Posterior cingulate gyrus (tissue), 11 donors: ENCODE measurements around the gene ABCC1.
"Not testable (repeated sequence)": the region's sequence is repeated elsewhere in the genome, so short reads cannot be mapped to it uniquely, and the experiment has no call there.

Source experiments
- DNase-seq, 10 donors: peaks; one replicate each; pipeline versions ENCODE4 v3.0.0 to v3.0.0-alpha.2; 2020 to 2021; ENCODE audit warnings: mixed read lengths in 3 of 10
- intact Hi-C: fragments of 100-400 bp; cut with DNase I; formaldehyde crosslinking; loops from one replicate; pipeline ENCODE4 v1.15.1; 2023

The ABCC1 gene

DNA sequence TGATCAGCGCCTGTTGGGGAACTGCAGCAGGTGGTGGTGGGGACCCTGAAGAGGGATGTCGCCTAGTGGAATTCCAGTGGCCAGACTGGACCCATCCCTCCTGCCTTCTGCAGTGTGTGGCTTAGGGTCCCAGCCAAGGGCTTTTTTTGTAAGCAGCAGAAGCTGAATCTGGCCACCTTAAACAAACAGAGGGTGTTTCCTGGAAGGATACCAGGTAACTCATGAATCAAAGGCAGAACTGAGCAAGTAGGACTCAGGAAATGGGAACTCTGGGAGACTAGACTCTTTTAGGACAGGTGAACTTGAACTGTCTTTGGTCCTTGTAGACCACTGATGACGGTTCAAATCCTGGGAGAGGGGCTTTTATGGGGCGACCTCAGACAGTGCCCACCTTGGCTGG, 149.9 kb downstream of the ABCC1 start:
- intact Hi-C loops, result no loop called here

DNA sequence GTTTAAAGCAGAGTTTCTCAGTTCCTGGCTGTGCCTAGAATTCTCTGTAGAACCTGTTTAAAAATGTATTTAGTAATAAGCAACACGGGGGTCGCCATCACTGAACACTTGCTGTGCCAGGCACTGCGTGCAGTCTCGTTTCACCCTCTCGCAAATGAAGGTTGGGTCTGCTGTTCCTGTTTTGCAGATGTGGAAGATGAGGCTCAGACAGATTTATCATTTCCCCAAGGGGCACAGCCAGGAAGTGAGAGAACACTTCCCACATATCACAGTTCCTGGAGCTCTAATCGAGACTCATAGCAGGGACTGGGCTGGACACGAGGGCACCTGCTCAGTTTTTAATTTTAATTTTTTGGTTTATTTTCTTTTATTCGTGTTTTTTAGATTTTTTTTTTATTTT, 151.2 kb downstream of the ABCC1 start:
- intact Hi-C loops, result no loop called here
- DNase-seq, result no peak

More for the DNA sequence above, 149.9 kb downstream of the ABCC1 start:
- DNase-seq, result no peak

DNA sequence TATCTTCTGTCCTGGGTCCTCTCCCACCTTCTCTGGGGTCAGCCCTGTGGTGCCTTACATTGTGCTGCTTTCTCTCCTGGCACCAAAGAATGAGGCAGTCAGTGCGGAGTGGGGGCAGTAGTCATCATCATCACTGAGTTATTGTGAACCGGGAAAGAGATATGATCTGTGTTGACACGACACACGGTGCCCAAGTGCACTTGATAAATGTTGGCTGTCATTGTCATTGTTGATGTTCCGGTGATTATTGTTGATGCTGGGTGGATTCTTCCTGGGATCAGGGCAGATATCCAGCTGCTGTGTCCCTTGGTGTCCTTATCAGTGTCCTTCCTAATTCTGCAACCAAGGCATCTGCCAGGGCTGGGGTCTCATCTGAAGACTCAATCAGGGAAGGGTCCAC, 152.2 kb downstream of the ABCC1 start:
- intact Hi-C loops, result no loop called here
- no peak for DNase-seq

DNA sequence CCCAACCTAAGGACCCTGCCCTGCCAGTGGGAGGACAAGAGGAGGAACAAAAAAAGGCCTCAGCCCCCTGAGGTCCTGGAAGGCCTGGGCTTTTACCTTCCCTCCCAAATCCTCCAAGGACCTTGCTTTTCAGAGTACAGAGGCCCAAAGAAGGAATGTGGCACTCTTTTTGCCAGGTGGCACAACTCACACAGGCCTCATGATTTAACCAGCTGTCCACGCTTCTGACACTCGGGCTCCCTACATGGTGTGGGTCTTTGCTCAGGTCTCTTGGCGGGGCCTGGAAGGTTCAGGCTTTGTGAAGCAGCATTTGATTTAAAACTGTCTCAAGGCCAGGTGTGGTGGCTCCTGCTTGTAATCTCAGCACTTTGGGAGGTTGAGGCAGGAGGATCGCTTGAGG, 153.3 kb downstream of the ABCC1 start:
- DNase-seq, result no peak
- intact Hi-C loops, result no loop called here

DNA sequence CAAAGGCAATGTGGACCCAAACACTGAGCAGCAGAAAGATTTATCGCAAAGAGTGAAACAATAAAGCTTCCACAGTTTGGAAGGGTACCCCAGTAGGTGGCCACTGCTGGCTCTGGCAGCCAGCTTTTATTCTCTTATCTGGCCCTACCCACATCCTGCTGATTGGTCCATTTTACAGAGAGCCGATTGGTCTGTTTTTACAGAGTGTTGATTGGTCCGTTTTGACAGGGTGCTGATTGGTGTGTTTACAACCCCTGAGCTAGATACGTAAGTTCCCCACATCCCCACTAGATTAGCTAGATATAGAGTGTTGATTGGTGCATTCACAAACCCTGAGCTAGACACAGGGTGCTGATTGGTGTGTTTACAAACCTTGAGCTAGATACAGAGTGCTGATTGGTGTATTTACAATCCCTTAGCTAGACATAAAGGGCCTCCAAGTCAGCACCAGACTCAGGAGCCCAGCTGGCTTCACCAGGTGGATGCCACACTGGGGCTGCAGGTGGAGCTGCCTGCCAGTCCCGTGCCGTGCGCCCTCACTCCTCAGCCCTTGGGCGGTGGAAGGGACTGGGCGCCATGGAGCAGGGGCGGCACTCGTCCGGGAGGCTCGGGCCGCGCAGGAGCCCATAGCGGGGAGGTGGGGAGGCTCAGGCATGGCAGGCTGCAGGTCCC, 154.9 kb downstream of the ABCC1 start:
- intact Hi-C loops, DNase-seq: not testable (repeated sequence)

DNA sequence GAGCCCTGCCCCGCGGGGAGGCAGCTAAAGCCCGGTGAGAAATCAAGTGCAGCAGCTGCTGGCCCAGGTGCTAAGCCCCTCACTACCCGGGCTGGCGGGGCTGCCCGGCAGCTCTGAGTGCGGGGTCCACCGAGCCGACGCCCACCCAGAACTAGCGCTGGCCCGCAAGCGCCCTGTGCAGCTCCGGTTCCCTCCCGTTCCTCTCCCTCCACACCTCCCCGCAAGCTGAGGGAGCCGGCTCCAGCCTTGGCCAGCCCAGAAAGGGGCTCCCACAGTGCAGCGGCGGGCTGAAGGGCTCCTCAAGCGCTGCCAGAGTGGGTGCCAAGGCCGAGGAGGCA, 155.4 kb downstream of the ABCC1 start:
- intact Hi-C loops, result not testable (repeated sequence)
- peak in 1 of 10 donors; percentile 77 for DNase-seq

DNA sequence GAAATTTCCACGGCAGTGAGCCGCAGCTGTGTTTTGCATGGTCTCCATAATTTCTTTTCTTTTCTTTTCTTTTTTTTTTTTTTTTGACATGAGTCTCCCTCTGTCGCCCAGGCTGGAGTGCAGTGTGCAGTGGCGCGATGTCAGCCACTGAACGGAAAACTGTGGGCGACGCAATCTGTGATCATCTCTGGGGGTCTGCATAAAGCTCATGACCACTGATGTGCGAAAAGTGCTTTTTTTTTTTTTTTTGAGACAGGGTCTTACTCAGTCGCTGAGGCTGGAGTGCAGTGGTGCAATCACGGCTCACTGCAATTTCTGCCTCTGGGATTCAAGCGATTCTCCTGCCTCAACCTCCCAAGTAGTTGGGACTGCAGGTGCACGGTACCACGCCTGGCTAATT, 156.2 kb downstream of the ABCC1 start:
- intact Hi-C loops, result no loop called here
- DNase-seq, result no peak

DNA sequence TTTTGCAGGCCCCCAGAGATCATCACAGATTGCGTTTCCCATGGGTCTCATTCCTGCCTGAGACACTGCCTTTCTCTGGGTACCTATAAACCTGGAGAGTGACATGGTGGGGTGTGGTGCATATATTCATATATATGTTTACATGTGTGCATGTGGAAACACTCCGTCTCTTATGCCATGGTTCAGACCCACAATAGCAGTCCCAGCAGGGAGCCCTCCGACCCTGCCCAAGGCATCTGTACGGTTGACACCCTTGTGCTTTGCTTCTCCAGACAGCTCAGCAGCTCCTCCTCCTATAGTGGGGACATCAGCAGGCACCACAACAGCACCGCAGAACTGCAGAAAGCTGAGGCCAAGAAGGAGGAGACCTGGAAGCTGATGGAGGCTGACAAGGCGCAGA, 157.1 kb downstream of the ABCC1 start:
- no peak for DNase-seq
- intact Hi-C loops, result no loop called here

DNA sequence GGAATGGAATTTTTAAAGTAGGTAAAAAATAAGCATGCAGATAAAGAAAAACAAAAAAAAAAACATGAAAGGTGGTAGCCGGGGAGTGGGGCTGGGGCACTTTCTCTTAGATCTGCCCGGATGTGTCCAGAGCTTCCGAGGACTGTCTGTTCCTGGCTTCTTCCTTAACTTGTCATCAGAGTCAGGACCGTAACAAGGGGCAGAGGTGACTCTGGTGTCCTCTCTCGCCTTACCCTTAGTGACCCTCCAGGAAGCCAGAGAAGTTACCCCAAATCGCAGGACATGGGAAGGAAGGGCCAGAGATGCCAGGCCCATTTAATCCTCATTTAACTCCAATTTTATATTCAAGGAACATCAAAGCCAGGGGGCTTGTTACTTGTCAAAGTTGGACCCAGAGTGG, 158.4 kb downstream of the ABCC1 start:
- no peak for DNase-seq

DNA sequence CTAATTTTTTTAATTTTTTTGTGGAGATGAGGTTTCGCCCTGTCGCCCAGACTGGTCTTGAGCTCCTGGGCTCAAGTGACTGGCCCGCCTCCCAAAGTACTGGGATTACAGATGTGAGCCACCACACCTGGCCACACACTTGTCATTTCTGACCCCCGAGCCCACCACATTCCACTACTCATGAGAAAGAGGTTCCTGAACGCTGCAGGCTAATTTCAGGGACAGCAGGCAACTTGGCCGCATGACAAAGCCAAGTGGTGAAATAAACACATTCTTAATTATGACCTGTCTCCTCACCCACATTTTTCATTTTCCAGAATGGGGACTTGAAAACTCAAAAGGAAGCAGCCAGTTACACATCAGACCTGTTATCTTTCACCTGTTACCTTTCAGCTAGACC, 159.3 kb downstream of the ABCC1 start:
- DNase-seq, result no peak
- intact Hi-C loops, result no loop called here

More for the DNA sequence above, 158.4 kb downstream of the ABCC1 start:
- intact Hi-C loops, result no loop called here

DNA sequence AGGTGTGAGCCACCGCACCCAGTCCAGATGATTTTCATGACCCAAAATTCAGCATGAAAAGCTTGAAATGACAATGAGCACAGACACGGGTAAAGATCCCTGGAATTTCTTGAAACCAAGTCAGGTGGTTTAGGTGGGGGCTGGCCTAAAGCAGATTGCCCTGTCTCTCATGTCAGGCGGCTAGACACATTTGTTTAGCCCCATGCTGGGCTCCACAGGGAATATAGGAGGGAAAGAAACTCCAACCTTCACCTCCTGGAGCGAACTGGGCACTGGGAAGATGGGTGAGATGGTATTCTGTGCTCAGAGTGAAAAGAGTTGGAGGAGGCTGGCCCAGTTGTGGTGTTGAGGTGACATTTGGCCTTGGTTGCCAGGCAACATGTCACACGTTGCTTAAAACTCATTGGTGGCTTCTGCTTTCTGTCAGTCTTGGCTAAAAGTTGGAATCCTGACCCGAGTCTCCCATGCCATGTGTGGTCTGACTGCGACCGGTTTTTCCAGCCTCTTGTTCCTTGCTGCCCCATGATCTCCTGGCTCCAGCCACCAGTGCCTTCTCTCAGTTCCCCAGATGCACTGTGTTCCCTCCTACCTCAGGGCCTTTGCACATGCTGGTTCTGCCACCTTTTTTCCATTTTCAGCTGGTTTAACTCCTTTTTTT, 160.2 kb downstream of the ABCC1 start:
- intact Hi-C loops, result no loop called here
- DNase-seq, result peak in 1 of 10 donors; percentile 62

DNA sequence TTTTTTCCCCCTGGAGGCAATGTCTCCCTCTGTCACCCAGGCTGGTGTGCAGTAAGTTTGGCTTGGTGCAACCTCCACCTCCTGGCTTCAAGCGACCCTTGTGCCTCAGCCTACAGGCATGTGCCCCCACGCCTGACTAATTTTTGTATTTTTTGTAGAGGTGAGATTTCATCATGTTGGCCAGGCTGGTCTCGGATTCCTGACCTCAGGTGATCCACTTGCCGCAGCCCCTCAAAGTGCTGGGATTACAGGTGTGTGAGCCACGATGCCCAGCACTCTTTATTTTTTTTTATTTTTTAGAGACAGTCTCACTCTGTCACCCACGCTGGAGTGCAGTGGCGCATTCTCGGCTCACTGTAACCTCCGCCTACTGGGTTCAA, 160.7 kb downstream of the ABCC1 start:
- DNase-seq, result no peak
- intact Hi-C loops, result no loop called here

DNA sequence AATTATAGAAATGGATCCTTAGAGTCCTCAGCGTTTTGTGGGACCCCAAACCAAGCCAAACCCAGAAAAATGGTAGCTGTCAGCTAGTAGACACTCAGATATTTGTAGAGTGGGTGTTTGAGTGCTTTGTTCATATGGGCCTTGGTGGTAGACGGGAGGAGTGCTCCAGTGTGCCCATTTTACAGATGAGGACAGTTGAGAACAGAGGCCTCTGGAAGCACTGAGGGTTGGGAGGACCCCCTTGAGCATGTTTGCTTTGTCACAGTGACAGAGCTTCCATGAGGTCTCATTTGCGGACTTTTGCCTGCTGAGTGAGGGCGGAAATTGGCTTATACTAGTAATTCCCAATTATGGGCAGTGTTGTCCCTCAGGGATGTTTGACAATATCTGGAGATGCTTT, 162.2 kb downstream of the ABCC1 start:
- no peak for DNase-seq
- intact Hi-C loops, result no loop called here

DNA sequence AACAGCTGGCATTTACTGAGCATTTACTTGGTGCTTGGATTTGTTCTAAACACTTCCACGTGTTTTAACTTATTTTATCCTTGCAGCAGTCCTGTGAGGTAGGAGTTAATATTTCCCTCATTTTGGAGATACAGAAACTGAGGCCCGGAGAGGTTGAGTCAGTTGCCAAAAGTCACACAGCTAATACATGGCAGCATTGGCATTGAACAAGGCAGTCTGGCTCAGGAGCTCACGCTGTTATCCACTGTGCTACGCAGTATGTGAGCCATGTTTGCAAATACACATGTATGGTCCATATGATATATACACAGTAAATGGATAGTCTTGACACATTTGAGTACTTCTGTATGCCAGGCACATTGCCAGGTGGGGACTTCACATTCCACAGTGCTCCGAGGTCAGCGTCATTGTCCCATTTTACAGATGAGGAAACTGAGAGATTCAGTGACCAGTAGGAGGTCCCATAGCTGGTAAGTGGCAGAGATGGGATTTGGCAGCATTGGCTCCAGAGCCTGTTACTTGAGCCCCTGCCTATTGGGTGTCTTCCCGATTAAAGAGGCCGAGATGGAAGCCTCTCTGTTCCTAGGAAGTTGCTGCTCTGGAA, 163.1 kb downstream of the ABCC1 start:
- intact Hi-C loops, result no loop called here
- no peak for DNase-seq

DNA sequence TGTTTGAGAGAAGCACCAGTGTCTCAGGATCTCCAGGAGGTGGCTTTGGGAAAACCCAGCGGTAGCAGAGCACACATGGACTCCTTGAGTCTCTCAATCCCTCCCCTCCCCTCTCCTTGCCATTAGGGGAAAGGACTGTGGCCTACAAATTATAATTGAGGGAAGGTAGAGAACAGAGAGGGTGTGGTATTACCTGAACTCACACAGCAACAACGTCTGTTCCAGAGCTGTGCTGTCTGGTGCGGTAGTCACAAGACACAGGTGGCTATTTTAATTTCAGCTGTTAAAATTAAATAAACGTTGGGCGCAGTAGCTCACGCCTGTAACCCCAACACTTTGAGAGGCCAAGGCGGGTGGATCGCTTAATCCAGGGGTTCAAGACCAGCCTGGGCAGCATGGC, 163.7 kb downstream of the ABCC1 start:
- intact Hi-C loops, result no loop called here
- DNase-seq, result no peak

DNA sequence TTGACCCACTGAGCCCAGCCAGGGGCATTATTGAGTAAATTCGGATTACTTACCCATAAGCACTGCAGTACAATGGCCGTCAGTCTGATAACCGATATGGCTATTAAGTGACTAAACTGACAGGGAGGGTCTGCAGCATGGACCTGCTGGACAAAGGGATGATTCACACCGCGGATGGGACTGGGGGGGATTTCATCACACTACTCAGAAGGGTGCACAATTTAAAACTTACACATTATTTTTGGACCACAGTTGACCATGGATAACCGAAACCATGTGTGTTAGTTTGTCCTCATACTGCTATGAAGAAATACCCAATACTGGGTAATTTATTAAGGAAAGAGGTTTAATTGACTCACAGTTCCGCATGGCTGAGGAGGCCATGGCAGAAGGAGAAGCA, 167.4 kb downstream of the ABCC1 start:
- DNase-seq, result no peak
- intact Hi-C loops, result no loop called here

DNA sequence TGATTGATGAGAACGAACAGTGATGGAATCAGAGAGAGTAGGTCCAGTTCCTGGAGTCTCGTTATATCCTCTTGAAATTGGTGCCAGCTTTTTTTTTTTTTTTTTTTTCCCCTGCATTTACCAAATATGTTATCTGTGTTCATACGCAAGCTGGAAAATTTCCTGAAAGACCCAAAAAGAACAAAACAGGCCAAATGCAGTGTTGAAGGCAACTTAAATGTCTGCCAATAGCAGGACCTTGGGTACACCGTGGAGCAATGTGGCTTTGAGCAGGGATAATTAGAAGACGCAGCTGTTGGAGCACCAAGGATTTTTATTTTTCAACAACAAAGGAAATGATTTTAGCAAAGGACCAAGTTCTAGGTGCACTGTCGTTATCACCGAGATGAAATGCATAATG, 168.9 kb downstream of the ABCC1 start:
- intact Hi-C loops, result no loop called here
- DNase-seq, result no peak

DNA sequence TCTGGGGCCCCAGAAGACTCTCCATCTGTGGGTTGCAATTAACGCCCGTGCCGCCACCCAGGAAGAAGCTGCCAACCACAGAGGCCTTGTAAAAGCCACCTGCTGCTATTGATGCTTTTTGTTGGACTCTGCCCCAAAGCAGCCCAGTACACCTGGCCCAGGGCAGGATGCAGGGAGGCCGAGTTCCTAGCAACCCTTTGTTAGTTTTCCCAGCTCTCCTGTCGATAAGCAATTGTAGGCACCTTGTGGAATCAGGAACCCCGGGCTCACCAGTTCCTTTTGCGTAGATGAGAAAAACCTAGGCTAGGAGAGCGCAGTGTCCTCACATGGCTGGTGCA, 170.6 kb downstream of the ABCC1 start:
- intact Hi-C loops, result no loop called here
- no peak for DNase-seq

DNA sequence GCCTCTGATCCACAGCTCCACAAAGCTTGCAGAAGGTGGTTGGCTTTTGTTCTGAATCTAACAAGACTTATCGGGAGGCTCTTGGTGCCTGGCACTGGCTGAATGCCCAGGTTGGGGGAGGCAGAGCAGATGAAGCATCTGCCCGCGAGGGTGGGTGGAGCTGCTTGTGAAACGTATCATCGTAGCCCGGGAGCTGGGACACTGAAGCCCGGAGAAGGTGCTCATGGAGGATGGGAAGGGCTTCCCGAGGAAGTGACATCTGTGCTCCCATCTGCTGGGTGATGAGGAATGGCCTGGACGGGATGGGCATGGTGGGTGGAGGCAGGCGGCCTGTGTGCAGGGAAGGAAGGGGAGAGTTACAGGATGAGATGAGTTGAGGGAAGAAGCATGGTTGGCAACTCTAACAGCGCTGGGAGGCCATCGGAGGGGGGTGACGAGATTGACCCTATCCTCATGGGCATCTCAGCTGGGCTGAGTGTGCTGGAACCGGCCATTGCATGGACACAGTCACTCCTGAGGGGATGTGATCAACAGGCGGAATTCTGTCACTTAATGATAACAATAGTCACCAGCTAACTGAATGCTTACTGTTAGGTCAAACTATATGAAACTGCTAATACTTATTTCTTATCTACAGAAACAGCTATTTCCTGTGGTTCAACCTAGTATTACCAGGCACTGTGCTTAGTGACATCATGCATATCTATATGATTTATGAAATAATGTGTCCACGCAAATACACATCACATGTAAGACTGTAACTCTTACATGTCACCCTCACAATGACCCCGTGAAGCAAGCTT, 171.2 kb downstream of the ABCC1 start:
- peak; percentile 40 to 96 (median 80) for DNase-seq
- intact Hi-C loops, result no loop called here

DNA sequence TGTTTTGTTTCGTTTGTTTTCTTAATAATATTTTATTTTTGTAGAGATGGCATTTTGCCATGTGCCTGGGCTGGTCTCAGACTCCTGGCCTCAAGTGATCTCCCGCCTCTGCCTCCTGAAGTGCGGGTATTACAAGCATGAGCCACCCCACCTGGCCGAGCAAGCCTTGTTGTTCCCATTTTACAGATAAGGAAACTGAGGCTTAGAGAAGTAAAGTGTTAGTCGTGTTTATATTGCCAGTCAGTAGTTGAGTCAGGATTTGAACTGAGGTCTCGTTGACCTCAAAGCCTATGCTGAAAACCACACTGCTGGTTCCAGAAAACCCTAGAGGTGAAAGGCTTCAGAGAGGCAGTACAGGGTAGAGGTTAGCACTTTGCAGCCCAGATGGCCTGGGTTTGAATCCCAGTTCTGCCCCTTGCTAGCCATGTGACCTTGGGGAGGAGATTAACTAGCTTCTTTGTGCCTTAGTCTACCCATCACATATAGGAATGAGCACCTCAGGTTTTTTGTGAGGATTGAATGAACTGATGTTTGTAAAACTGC, 171.8 kb downstream of the ABCC1 start:
- no peak for DNase-seq
- intact Hi-C loops, result no loop called here

DNA sequence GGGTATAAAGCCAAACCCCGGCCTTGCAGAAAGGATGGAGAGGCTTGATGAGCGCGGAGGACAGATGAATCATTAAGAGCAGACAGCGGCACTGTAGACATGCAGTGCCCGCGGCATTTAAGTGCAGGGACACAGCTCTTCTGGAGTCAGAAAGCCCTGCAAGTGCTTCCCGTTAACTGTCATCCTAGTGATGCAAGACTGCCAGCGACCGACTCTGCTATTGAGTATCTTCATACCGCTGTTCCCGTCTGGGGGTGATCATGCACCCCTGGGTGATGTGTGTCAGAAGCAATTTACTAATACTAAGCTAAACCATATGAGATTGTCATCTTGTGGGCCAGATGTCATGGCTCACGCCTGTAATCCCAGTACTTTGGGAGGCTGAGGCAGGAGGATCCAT, 172.8 kb downstream of the ABCC1 start:
- intact Hi-C loops, result no loop called here
- no peak for DNase-seq
